Keratinocyte (primary cell): ENCODE measurements around the gene TCEA2. TPM values are rescaled to one million over a fixed set of nuclear protein-coding genes. Genes with fewer than 3 reads are reported as not detected.

Source experiments
- DNase-seq: peaks from one replicate; pipeline ENCODE4 v3.0.0-alpha.2; 2011; ENCODE audit warnings: low read depth, missing footprints, low spot score
- FAIRE-seq: peaks from 2 replicates; lab custom pipeline; 2011; peaks lifted over from hg19 to GRCh38; lab: Jason Lieb, UNC
- H2AFZ ChIP-seq: 2 replicates; pipeline ENCODE4 v1.6.0; 2012; ENCODE audit warnings: low read length, control low read depth, inconsistent platforms; ENCODE audit not compliant: control insufficient read depth
- H3K27ac ChIP-seq: 2 replicates; pipeline ENCODE4 v1.5.1; 2011; ENCODE audit warnings: low read length; ENCODE audit not compliant: control insufficient read depth, insufficient read depth
- H3K27me3 ChIP-seq: 3 replicates; pipeline ENCODE4 v1.6.0; 2011; ENCODE audit warnings: low read length; ENCODE audit not compliant: control insufficient read depth, insufficient read depth; ENCODE audit errors: extremely low read depth
- H3K36me3 ChIP-seq, 2 experiments: 2 replicates in 1 of 2; 3 replicates in 1 of 2; pipeline ENCODE4 v1.5.1; 2011; ENCODE audit warnings: low read length in 2 of 2, mild to moderate bottlenecking in 1 of 2; ENCODE audit not compliant: control insufficient read depth in 2 of 2, insufficient read depth in 2 of 2; ENCODE audit errors: extremely low read depth in 1 of 2
- H3K4me1 ChIP-seq: 3 replicates; pipeline ENCODE4 v1.5.1; 2011; ENCODE audit warnings: low read length; ENCODE audit not compliant: control insufficient read depth, insufficient read depth; ENCODE audit errors: extremely low read depth
- H3K4me2 ChIP-seq: 3 replicates; pipeline ENCODE4 v1.6.0; 2011; ENCODE audit warnings: low read depth, low read length; ENCODE audit not compliant: control insufficient read depth, insufficient read depth; ENCODE audit errors: extremely low read depth
- H3K4me3 ChIP-seq, 3 experiments: fragments of 200-600 bp in 1 of 3; sonication (generic) in 1 of 3; 2 replicates in 2 of 3; 3 replicates in 1 of 3; pipeline ENCODE4 v1.5.1; 2011 to 2016; ENCODE audit warnings: low read length in 3 of 3, mild to moderate bottlenecking in 3 of 3, control low read depth in 2 of 3, inconsistent platforms in 1 of 3, low read depth in 1 of 3, mixed read lengths in 1 of 3, mixed run types in 1 of 3, moderate library complexity in 1 of 3; ENCODE audit not compliant: control insufficient read depth in 2 of 3, insufficient read depth in 2 of 3; ENCODE audit errors: extremely low read depth in 1 of 3
- H3K79me2 ChIP-seq: 2 replicates; pipeline ENCODE4 v1.6.0; 2012; ENCODE audit warnings: low read length; ENCODE audit not compliant: control insufficient read depth, insufficient read depth
- H3K9ac ChIP-seq: 3 replicates; pipeline ENCODE4 v1.6.0; 2011; ENCODE audit warnings: low read length; ENCODE audit not compliant: control insufficient read depth, insufficient read depth; ENCODE audit errors: extremely low read depth
- H3K9me1 ChIP-seq: 3 replicates; pipeline ENCODE4 v1.6.0; 2011; ENCODE audit warnings: low read length; ENCODE audit not compliant: control insufficient read depth, insufficient read depth; ENCODE audit errors: extremely low read depth
- H3K9me3 ChIP-seq: 2 replicates; pipeline ENCODE4 v1.5.1; 2012; ENCODE audit warnings: low read depth, low read length; ENCODE audit not compliant: control insufficient read depth
- H4K20me1 ChIP-seq: 3 replicates; pipeline ENCODE4 v1.6.0; 2011; ENCODE audit warnings: low read length; ENCODE audit not compliant: control insufficient read depth, insufficient read depth; ENCODE audit errors: extremely low read depth
- EZH2 ChIP-seq: IDR thresholded peaks from one replicate; pipeline ENCODE4 v1.6.1; 2012; ENCODE audit warnings: inconsistent platforms, mild to moderate bottlenecking, low read length, moderate library complexity
- dilution Hi-C: fragments of 300-500 bp; cut with MboI; formaldehyde crosslinking; loops from one replicate; pipeline ENCODE4 v1.7.0; 2020; ENCODE audit warnings: low sequenced_read_pairs; ENCODE audit not compliant: extremely low pct_ligation_motif_present
- polyA plus RNA-seq, 5 experiments: library from polyadenylated mRNA; depleted of rRNA in 3 of 5; stranded (reverse) in 3 of 5; stranded (forward) in 1 of 5; unstranded in 1 of 5; fragments of >200 nt; gene quantifications; 1 replicate in 1 of 5; 2 replicates in 3 of 5; 3 replicates in 1 of 5; pipeline versions ENCODE4 v1.2.1 to v1.2.3, GENCODE V29; 2011 to 2012; ENCODE audit warnings: missing spikeins in 2 of 5, low read depth in 1 of 5, low replicate concordance in 1 of 5
- TF ChIP-seq, protein P1 (sequence below), 3 experiments: IDR thresholded peaks in 1 of 3; conservative IDR thresholded peaks in 1 of 3; optimal IDR thresholded peaks in 1 of 3; 2 replicates in 2 of 3; 3 replicates in 1 of 3; pipeline versions ENCODE3 to v1.5.1; 2011; ENCODE audit warnings: low read length in 3 of 3, mild to moderate bottlenecking in 3 of 3, moderate library complexity in 2 of 3, control low read depth in 1 of 3, inconsistent platforms in 1 of 3; ENCODE audit not compliant: insufficient read depth in 2 of 3; ENCODE audit errors: extremely low read depth in 1 of 3

Gene TCEA2
- polyA plus RNA-seq, 1 donor (not counting 4 experiments of a cell fraction or from before 2014, with no cell fraction given) = 9.1 TPM

DNA sequence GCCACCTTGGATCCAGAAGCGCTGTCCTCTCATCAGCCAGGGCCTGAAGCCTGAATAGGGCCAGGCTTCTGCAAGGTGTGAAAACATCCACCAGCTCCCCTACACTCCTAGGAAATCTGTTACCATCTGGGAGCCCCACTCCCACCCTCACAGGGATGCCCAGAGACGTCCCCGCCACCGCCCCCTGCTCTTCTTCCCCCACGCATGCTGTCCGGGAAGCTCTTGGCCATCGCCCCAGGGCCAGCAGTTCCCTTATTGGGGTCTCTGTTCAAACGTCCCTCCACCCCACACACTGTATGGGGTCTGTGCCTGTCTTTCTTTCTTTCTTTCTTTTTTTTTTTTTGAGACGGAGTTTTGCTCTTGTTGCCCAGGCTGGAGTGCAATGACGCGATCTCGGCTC is 12.6 kb downstream of the TCEA2 start:
- peaks cover 2% of the 10 kb centered on the region for H3K79me2 ChIP-seq
- dilution Hi-C loops = no loop called here
- no peaks in the 10 kb centered on the region for H3K9me3 ChIP-seq
- H3K4me3 ChIP-seq = no peak overlapping the region
- H3K36me3 ChIP-seq = peaks cover 0 to 10% of the 10 kb centered on the region in 2 experiments
- H2AFZ ChIP-seq = no peak overlapping the region
- H3K9ac ChIP-seq = no peak overlapping the region
- no peak overlapping the region for H3K27ac ChIP-seq
- H4K20me1 ChIP-seq = no peaks in the 10 kb centered on the region
- peaks cover 13% of the 10 kb centered on the region for H3K4me1 ChIP-seq
- DNase-seq = no peak
- FAIRE-seq = no peak
- no peaks in the 10 kb centered on the region for H3K9me1 ChIP-seq
- H3K4me2 ChIP-seq = no peak overlapping the region
- H3K27me3 ChIP-seq = no peaks in the 10 kb centered on the region
- TF ChIP-seq EZH2 = no peak
- TF ChIP-seq, protein P1, sequence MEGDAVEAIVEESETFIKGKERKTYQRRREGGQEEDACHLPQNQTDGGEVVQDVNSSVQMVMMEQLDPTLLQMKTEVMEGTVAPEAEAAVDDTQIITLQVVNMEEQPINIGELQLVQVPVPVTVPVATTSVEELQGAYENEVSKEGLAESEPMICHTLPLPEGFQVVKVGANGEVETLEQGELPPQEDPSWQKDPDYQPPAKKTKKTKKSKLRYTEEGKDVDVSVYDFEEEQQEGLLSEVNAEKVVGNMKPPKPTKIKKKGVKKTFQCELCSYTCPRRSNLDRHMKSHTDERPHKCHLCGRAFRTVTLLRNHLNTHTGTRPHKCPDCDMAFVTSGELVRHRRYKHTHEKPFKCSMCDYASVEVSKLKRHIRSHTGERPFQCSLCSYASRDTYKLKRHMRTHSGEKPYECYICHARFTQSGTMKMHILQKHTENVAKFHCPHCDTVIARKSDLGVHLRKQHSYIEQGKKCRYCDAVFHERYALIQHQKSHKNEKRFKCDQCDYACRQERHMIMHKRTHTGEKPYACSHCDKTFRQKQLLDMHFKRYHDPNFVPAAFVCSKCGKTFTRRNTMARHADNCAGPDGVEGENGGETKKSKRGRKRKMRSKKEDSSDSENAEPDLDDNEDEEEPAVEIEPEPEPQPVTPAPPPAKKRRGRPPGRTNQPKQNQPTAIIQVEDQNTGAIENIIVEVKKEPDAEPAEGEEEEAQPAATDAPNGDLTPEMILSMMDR (optimal IDR thresholded peaks at IDR 0.05 in 1 of 3, IDR thresholded peaks at IDR 0.05 in 1 of 3, conservative IDR thresholded peaks at IDR 0.05 in 1 of 3; ENCODE audit: extremely low read depth in 1 of 3, insufficient read depth in 2 of 3, low read length in 3 of 3) = no peak

DNA sequence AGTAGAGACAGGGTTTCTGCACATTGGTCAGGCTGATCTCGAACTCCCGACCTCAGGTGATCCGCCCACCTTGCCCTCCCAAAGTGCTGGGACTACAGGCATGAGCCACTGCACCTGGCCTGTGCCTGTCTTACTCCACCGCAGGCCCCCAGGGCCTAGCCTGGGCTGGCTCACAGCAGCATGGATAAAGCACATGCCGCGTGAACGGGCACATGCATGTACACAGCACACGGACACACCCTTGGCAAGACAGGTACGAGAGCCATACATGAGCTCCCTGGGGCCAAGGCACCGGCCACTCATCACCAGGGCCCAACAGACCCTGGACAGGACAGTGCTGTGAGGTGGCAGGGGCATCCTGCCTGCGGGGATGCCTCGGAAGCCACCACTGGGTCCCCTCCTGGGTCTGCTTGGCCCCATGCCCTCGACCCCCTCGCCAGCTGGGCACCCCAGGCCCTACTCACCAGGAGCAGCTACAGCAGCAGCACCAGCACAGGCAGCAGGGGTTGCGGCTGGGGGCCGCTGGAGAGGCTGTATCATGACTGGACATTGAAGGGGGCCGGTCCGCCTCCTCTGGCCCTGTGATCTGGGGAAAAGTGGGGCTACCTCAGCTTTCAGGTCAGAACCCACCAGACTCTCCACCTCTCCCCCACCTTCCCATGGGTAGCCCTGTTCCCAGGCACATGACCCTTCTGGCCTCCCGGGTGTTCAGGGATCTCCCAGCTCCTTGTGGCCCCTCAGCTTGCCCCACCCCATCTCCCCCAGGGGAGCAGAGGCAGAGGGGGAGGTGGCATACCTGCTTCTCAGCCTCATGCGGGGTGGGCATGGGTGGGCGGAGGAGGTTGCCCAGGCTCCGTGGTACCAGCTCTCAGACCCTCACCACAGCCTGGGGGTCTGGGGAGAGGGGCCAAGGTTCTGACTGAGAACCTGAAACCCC is 13.3 kb downstream of the TCEA2 start:
- H2AFZ ChIP-seq = no peak overlapping the region
- no peaks in the 10 kb centered on the region for H3K9me1 ChIP-seq
- H3K79me2 ChIP-seq = peaks cover 2% of the 10 kb centered on the region
- H3K9me3 ChIP-seq = no peaks in the 10 kb centered on the region
- H3K9ac ChIP-seq = no peak overlapping the region
- DNase-seq = no peak
- FAIRE-seq = no peak
- H3K27me3 ChIP-seq = no peaks in the 10 kb centered on the region
- H3K4me3 ChIP-seq = no peak overlapping the region
- dilution Hi-C loops = no loop called here
- H4K20me1 ChIP-seq = no peaks in the 10 kb centered on the region
- H3K27ac ChIP-seq = no peak overlapping the region
- H3K4me1 ChIP-seq = peaks cover 13% of the 10 kb centered on the region
- no peak overlapping the region for H3K4me2 ChIP-seq
- peaks cover 0 to 10% of the 10 kb centered on the region in 2 experiments for H3K36me3 ChIP-seq
- TF ChIP-seq EZH2 = no peak
- TF ChIP-seq, protein P1 (optimal IDR thresholded peaks at IDR 0.05 in 1 of 3, IDR thresholded peaks at IDR 0.05 in 1 of 3, conservative IDR thresholded peaks at IDR 0.05 in 1 of 3; ENCODE audit: extremely low read depth in 1 of 3, insufficient read depth in 2 of 3, low read length in 3 of 3) = no peak
